Measurements from ENCODE around the gene INSIG1. TPM values are rescaled to one million over a fixed set of nuclear protein-coding genes. Genes with fewer than 3 reads are reported as not detected.

Gene INSIG1
- polyA plus RNA-seq, 3 donors = 37.1 to 85.6 (median 39.6) TPM

DNA sequence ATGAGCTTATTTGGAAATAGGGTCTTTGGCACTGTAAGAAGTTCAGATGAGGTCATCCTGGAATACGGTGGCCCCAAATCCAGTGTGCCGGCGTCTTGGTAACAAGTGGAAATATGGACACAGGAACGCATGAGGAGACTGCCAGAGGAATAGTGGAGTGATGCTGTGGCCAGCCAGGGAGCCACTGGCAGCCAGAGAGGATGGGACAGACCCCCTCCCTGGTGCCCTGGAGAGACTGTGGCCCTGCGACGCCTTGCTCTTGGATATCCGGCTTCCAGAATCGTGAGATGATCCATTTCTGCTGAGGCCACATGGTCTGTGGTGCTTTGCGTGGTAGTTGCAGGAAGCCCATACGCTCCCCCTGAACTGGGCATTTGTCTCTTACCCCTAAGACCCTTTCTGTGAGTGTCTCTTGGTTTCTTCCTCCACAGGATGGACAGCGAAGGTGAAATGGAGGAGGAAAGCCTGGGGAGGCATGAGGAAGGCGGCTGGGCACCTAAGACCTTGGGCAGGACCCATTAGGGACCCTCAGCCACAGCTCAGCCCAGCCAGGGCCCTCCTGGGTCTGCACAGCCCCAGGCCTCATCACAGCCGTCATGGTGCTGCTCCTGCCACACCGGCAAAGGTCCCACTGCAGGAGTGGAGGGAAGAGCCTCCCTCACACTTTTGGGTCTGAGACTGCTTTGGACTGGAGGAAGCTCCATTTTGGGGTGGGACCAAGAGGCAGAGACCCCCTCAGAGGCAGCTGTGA is 53.6 kb downstream of the INSIG1 start:
- 96% methylated on average over 9 of the region's 14 CpGs for WGBS (ENCODE audit: insufficient coverage)
- no peak overlapping the region for H3K4me2 ChIP-seq (replicated peaks; ENCODE audit: extremely low read depth, low read length, poor library complexity, severe bottlenecking)
- peaks cover 0 to 4% (median 0%) of the 10 kb centered on the region in 7 donors for H3K9me3 Mint-ChIP-seq

More for the DNA sequence above, 53.6 kb downstream of the INSIG1 start:
- DNase-seq = no peak
- intact Hi-C loops (cut with micrococcal nuclease) = no loop called here
- H3K79me2 ChIP-seq (ENCODE audit: insufficient read depth, low read length) = no peaks in the 10 kb centered on the region
- H3K27ac Mint-ChIP-seq = no peak overlapping the region
- H3K4me3 Mint-ChIP-seq = no peak overlapping the region
- H3K36me3 Mint-ChIP-seq = no peaks in the 10 kb centered on the region
- no peak overlapping the region for H3K27ac ChIP-seq (ENCODE audit: low read depth in 1 of 2, low read length in 2 of 2)
- TF ChIP-seq CTCF (IDR thresholded peaks at IDR 0.05) = no peak
- no peaks in the 10 kb centered on the region for H3K36me3 ChIP-seq (replicated peaks in 1 of 2; ENCODE audit: control insufficient read depth in 1 of 2, insufficient read depth in 2 of 2, low read length in 2 of 2)
- peaks cover 1% of the 10 kb centered on the region for H3K4me1 Mint-ChIP-seq
- H3K4me3 ChIP-seq (replicated peaks in 1 of 3; ENCODE audit: low read depth in 2 of 3, low read length in 3 of 3) = no peak overlapping the region
- H3K27me3 ChIP-seq (ENCODE audit: control insufficient read depth in 2 of 2, insufficient read depth in 2 of 2, low read length in 2 of 2) = peaks cover 0 to 14% of the 10 kb centered on the region in 2 donors
- H2AFZ ChIP-seq (ENCODE audit: insufficient read depth, low read depth, low read length, poor library complexity, severe bottlenecking) = no peak overlapping the region
- no peak overlapping the region for H3K9ac ChIP-seq (ENCODE audit: insufficient read depth, low read length, poor library complexity, severe bottlenecking)
- no peaks in the 10 kb centered on the region for H3K9me3 ChIP-seq (replicated peaks in 1 of 2; ENCODE audit: control insufficient read depth in 1 of 2, insufficient read depth in 1 of 2, low read length in 2 of 2)
- H4K20me1 ChIP-seq (ENCODE audit: insufficient read depth, low read length) = no peaks in the 10 kb centered on the region
- peaks cover 2 to 5% of the 10 kb centered on the region in 2 donors for H3K4me1 ChIP-seq (ENCODE audit: control insufficient read depth in 1 of 2, insufficient read depth in 2 of 2, low read length in 2 of 2)
- H3K27me3 Mint-ChIP-seq (ENCODE audit: low read depth in 3 of 3) = peaks cover 4 to 9% (median 5%) of the 10 kb centered on the region in 3 donors

Measured in CD14-positive monocyte (primary cell).